ENCODE results near the gene MYRIP. TPM values are rescaled to one million over a fixed set of nuclear protein-coding genes. Genes with fewer than 3 reads are reported as not detected.

Gene MYRIP
- total and polyA plus RNA-seq, 8 donors, result 1.4 to 11.2 (median 7.8) TPM

- no peak for DNase-seq
- intact Hi-C loops (cut with DNase I), result no loop called here
- no peak for TF ChIP-seq CTCF (IDR thresholded peaks at IDR 0.05)
- WGBS, 2 donors, result 62 to 74% methylated on average over 7 of the region's 7 CpGs
- no peaks in the 10 kb centered on the region for H3K9me3 ChIP-seq
- H3K36me3 ChIP-seq, result no peaks in the 10 kb centered on the region
- no peak overlapping the region for H3K27ac ChIP-seq
- no peaks in the 10 kb centered on the region for H3K27me3 ChIP-seq
- H3K4me3 ChIP-seq, result no peak overlapping the region
- FAIRE-seq, result no peak
- no peak for ATAC-seq
- H3K4me1 ChIP-seq, result peaks cover 8 to 14% (median 11%) of the 10 kb centered on the region in 3 donors
These were observed 290.5 kb downstream of the MYRIP start for GRCh38 chr3:40099871-40100270.

- DNase-seq (no peak), FAIRE-seq (no peak), ATAC-seq (no peak)
- no peaks in the 10 kb centered on the region for H3K27me3 ChIP-seq
- no peak overlapping the region for H3K27ac ChIP-seq
- no peaks in the 10 kb centered on the region for H3K36me3 ChIP-seq
- no peaks in the 10 kb centered on the region for H3K9me3 ChIP-seq
- no peak for TF ChIP-seq CTCF (IDR thresholded peaks at IDR 0.05)
- H3K4me1 ChIP-seq, result peaks cover 6 to 9% (median 8%) of the 10 kb centered on the region in 3 donors
- no peak overlapping the region for H3K4me3 ChIP-seq
- intact Hi-C loops (cut with DNase I), result no loop called here
These were observed 292.8 kb downstream of the MYRIP start for GRCh38 chr3:40102182-40102581.

- no peak overlapping the region for H3K4me3 ChIP-seq
- FAIRE-seq (no peak), DNase-seq (no peak), ATAC-seq (no peak)
- no peaks in the 10 kb centered on the region for H3K36me3 ChIP-seq
- no peak for TF ChIP-seq CTCF (IDR thresholded peaks at IDR 0.05)
- no peaks in the 10 kb centered on the region for H3K9me3 ChIP-seq
- intact Hi-C loops (cut with DNase I), result no loop called here
- H3K27ac ChIP-seq, result no peak overlapping the region
- H3K4me1 ChIP-seq, result peaks cover 0 to 4% (median 0%) of the 10 kb centered on the region in 3 donors
- no peaks in the 10 kb centered on the region for H3K27me3 ChIP-seq
These were observed 294.4 kb downstream of the MYRIP start for GRCh38 chr3:40103829-40104228.

- no peak for TF ChIP-seq CTCF (IDR thresholded peaks at IDR 0.05)
- intact Hi-C loops (cut with DNase I), result no loop called here
- no peaks in the 10 kb centered on the region for H3K36me3 ChIP-seq
- no peak overlapping the region for H3K27ac ChIP-seq
- ATAC-seq, result no peak
- H3K4me3 ChIP-seq, result no peak overlapping the region
- H3K4me1 ChIP-seq, result peaks cover 0 to 4% (median 0%) of the 10 kb centered on the region in 3 donors
- no peak for FAIRE-seq
- H3K27me3 ChIP-seq, result no peaks in the 10 kb centered on the region
- no peak for DNase-seq
- H3K9me3 ChIP-seq, result no peaks in the 10 kb centered on the region
- 81 to 83% methylated on average over 4 of the region's 4 CpGs for WGBS, 2 donors
These were observed 295.0 kb downstream of the MYRIP start for GRCh38 chr3:40104441-40104840.

DNA sequence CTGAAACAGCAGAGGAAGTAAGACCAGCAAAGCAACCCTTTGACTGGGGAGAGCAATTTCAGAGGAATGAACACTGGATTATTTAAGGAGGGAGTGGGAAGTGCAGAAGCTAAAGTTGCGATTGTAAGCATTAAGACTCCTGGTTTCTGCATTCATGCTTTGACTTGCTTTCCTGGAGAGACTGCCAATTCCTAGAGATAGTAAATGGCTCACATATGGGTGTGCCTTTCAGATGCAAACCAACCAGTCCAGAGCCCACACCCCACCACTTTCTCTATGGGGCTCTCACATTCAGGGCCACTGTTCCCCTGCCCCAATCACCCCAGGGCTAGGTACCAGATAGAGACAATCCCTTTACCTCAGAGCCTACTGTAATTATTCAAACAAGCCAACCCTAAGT is 299.2 kb downstream of the MYRIP start:
- Histone ChIP-seq H3K27ac (no peak overlapping the region), H3K9me3 (no peaks in the 10 kb centered on the region), H3K4me3 (no peak overlapping the region), H3K36me3 (no peaks in the 10 kb centered on the region), H3K4me1 (peaks cover 0 to 5% (median 4%) of the 10 kb centered on the region in 3 donors), H3K27me3 (no peaks in the 10 kb centered on the region)
- no peak for FAIRE-seq
- 93 to 95% methylated on average over 1 of the region's 1 CpG for WGBS, 2 donors
- no peak for TF ChIP-seq CTCF (IDR thresholded peaks at IDR 0.05)
- no peak for ATAC-seq
- intact Hi-C loops (cut with DNase I), result no loop called here
- DNase-seq, result no peak

All from pancreas (tissue), 10 donors.